GM23338 (cell line): Measurements from ENCODE around the gene ARID3B. TPM values are rescaled to one million over a fixed set of nuclear protein-coding genes. Genes with fewer than 3 reads are reported as not detected.
A peak's percentile ranks its signal among the peaks of the same experiment; 100 is the strongest.

Experiments
- ATAC-seq: fragments of 200-7000 bp; cut with Tn5 transposase; 3 replicates; pipeline ENCODE4 v1.9.1; 2020
- DNase-seq: peaks from one replicate; pipeline ENCODE4 v3.0.0-alpha.2; 2015; ENCODE audit warnings: low spot score
- H2AFZ ChIP-seq: fragments of 200-600 bp; sonication (generic); 2 replicates; pipeline ENCODE4 v1.8.0; 2016; ENCODE audit warnings: antibody characterized with exemption, mild to moderate bottlenecking, moderate library complexity
- H3F3A ChIP-seq: fragments of 200-600 bp; sonication (generic); replicated peaks from 2 replicates; pipeline ENCODE4 v1.8.0; 2017; ENCODE audit warnings: antibody characterized with exemption, mixed run types, low read depth
- H3K27ac ChIP-seq: fragments of 200-600 bp; sonication (generic); 2 replicates; pipeline ENCODE4 v1.6.1; 2016; ENCODE audit warnings: low read depth
- H3K27me3 ChIP-seq: fragments of 200-600 bp; sonication (generic); 2 replicates; pipeline ENCODE4 v1.8.0; 2016; ENCODE audit warnings: mild to moderate bottlenecking, mixed run types, moderate library complexity; ENCODE audit not compliant: insufficient read depth
- H3K36me3 ChIP-seq: fragments of 200-600 bp; sonication (generic); 2 replicates; pipeline ENCODE4 v1.8.0; 2016; ENCODE audit warnings: mild to moderate bottlenecking; ENCODE audit not compliant: insufficient read depth
- H3K4me1 ChIP-seq: fragments of 200-600 bp; sonication (generic); 2 replicates; pipeline ENCODE4 v1.8.0; 2016; ENCODE audit warnings: mild to moderate bottlenecking, moderate library complexity; ENCODE audit not compliant: insufficient read depth
- H3K4me2 ChIP-seq: fragments of 200-600 bp; sonication (generic); 2 replicates; pipeline ENCODE4 v1.7.1; 2017; ENCODE audit warnings: mixed run types
- H3K4me3 ChIP-seq: fragments of 200-600 bp; sonication (generic); 2 replicates; pipeline ENCODE4 v1.6.1; 2016; ENCODE audit warnings: mixed run types
- H3K79me2 ChIP-seq: fragments of 200-600 bp; sonication (generic); replicated peaks from 2 replicates; pipeline ENCODE4 v1.8.0; 2017; ENCODE audit warnings: mild to moderate bottlenecking; ENCODE audit not compliant: insufficient read depth
- H3K9me2 ChIP-seq: fragments of 200-600 bp; sonication (generic); 2 replicates; pipeline ENCODE4 v1.8.0; 2017; ENCODE audit not compliant: insufficient read depth
- H4K20me1 ChIP-seq: fragments of 200-600 bp; sonication (generic); replicated peaks from 2 replicates; pipeline ENCODE4 v1.8.0; 2017; ENCODE audit warnings: mild to moderate bottlenecking; ENCODE audit not compliant: insufficient read depth
- H3K27ac Mint-ChIP-seq: 2 replicates; pipeline ENCODE4 v1.8.0; 2020; ENCODE audit warnings: inconsistent platforms, mild to moderate bottlenecking, moderate library complexity, mixed read lengths
- H3K27me3 Mint-ChIP-seq: 3 replicates; pipeline ENCODE4 v1.8.0; 2022; ENCODE audit warnings: low read depth, mild to moderate bottlenecking, moderate library complexity, mixed read lengths, inconsistent platforms; ENCODE audit not compliant: insufficient read depth, poor library complexity
- H3K36me3 Mint-ChIP-seq: 3 replicates; pipeline ENCODE4 v1.8.0; 2021; ENCODE audit warnings: low read depth, mild to moderate bottlenecking, inconsistent platforms, moderate library complexity, mixed read lengths
- H3K4me1 Mint-ChIP-seq: 3 replicates; pipeline ENCODE4 v1.8.0; 2020; ENCODE audit warnings: mild to moderate bottlenecking, inconsistent platforms, mixed read lengths
- H3K4me3 Mint-ChIP-seq: 3 replicates; pipeline ENCODE4 v1.8.0; 2021; ENCODE audit warnings: moderate library complexity, mild to moderate bottlenecking, inconsistent platforms, mixed read lengths
- H3K9me3 Mint-ChIP-seq: 3 replicates; pipeline ENCODE4 v1.8.0; 2020; ENCODE audit warnings: moderate library complexity, mild to moderate bottlenecking, inconsistent platforms, mixed read lengths
- CREB1 ChIP-seq: fragments of 250-450 bp; sonication (Bioruptor Pico); IDR thresholded peaks from 2 replicates; pipeline ENCODE4 v1.5.0; 2020; ENCODE audit warnings: low read depth, mild to moderate bottlenecking, moderate library complexity
- EZH2 ChIP-seq: fragments of 200-600 bp; sonication (generic); IDR thresholded peaks from one replicate; pipeline ENCODE4 v1.8.0; 2017; ENCODE audit warnings: antibody characterized with exemption, mild to moderate bottlenecking, low read depth; ENCODE audit not compliant: unreplicated experiment
- EZH2phosphoT487 ChIP-seq: fragments of 200-600 bp; sonication (generic); IDR thresholded peaks from one replicate; pipeline ENCODE4 v1.8.1; 2018; ENCODE audit warnings: antibody characterized with exemption; ENCODE audit not compliant: unreplicated experiment
- NANOG ChIP-seq: IDR thresholded peaks from 2 replicates; pipeline ENCODE4 v1.6.1; 2016; ENCODE audit warnings: antibody characterized with exemption, borderline replicate concordance
- STAT1 ChIP-seq: IDR thresholded peaks from one replicate; pipeline ENCODE4 v1.6.1; 2016; ENCODE audit warnings: antibody characterized with exemption; ENCODE audit not compliant: unreplicated experiment
- ZNF114 ChIP-seq: fragments of 250-450 bp; sonication (Bioruptor Pico); IDR thresholded peaks from 2 replicates; pipeline ENCODE4 v1.5.0; 2020; ENCODE audit warnings: mild to moderate bottlenecking, moderate library complexity
- polyA plus RNA-seq: library from polyadenylated mRNA; unstranded; fragments of >200 nt; fragmentation: Nextera tagmentation; extraction: Ambion mirVana; gene quantifications from 2 replicates; pipeline ENCODE4 v1.2.1, GENCODE V29; 2016
- total RNA-seq: library from RNA; depleted of rRNA; stranded (reverse); fragments of >200 nt; shearing (Covaris generic); gene quantifications from 2 replicates; pipeline ENCODE4 v1.2.3, GENCODE V29; 2014
- TF ChIP-seq, protein P1 (sequence below): IDR thresholded peaks from one replicate; pipeline ENCODE4 v1.6.1; 2018; ENCODE audit warnings: antibody characterized with exemption; ENCODE audit not compliant: unreplicated experiment
- TF ChIP-seq, protein P2 (sequence below): IDR thresholded peaks from 2 replicates; pipeline ENCODE4 v1.6.1; 2016; ENCODE audit warnings: antibody characterized with exemption

Gene ARID3B
- total and polyA plus RNA-seq, 2 experiments from 2014 or later = 65.5 to 147 TPM

GRCh38 chr15:74542166-74543042 lies 1.4 kb downstream of the ARID3B start (continued):
- TF ChIP-seq ZNF114 = no peak

- Mint-ChIP-seq H3K9me3 (no peaks in the 10 kb centered on the region), H3K4me3 (peak overlapping the region; percentile 97), H3K4me1 (peaks cover 41% of the 10 kb centered on the region), H3K36me3 (peaks cover 45% of the 10 kb centered on the region), H3K27ac (peak overlapping the region; percentile 74; the same call in 1 of the 2 replicates), H3K27me3 (peaks cover 6% of the 10 kb centered on the region)
- peaks cover 35% of the 10 kb centered on the region for H4K20me1 ChIP-seq
- H2AFZ ChIP-seq = no peak overlapping the region
- H3K9me2 ChIP-seq = no peaks in the 10 kb centered on the region
- H3K4me3 ChIP-seq = peak overlapping the region; percentile 99
- H3F3A ChIP-seq = peaks cover 21% of the 10 kb centered on the region; the same call in 1 of the 2 replicates
- H3K4me2 ChIP-seq = peak overlapping the region; percentile 86
- DNase-seq (no peak), ATAC-seq (no peak)
- H3K4me1 ChIP-seq = peaks cover 46% of the 10 kb centered on the region
- H3K79me2 ChIP-seq = peaks cover 88% of the 10 kb centered on the region
- peak overlapping the region; percentile 36; the same call in 1 of the 2 replicates for H3K27ac ChIP-seq
- TF ChIP-seq STAT1 = no peak
- no peak for TF ChIP-seq EZH2
- TF ChIP-seq, protein P1, sequence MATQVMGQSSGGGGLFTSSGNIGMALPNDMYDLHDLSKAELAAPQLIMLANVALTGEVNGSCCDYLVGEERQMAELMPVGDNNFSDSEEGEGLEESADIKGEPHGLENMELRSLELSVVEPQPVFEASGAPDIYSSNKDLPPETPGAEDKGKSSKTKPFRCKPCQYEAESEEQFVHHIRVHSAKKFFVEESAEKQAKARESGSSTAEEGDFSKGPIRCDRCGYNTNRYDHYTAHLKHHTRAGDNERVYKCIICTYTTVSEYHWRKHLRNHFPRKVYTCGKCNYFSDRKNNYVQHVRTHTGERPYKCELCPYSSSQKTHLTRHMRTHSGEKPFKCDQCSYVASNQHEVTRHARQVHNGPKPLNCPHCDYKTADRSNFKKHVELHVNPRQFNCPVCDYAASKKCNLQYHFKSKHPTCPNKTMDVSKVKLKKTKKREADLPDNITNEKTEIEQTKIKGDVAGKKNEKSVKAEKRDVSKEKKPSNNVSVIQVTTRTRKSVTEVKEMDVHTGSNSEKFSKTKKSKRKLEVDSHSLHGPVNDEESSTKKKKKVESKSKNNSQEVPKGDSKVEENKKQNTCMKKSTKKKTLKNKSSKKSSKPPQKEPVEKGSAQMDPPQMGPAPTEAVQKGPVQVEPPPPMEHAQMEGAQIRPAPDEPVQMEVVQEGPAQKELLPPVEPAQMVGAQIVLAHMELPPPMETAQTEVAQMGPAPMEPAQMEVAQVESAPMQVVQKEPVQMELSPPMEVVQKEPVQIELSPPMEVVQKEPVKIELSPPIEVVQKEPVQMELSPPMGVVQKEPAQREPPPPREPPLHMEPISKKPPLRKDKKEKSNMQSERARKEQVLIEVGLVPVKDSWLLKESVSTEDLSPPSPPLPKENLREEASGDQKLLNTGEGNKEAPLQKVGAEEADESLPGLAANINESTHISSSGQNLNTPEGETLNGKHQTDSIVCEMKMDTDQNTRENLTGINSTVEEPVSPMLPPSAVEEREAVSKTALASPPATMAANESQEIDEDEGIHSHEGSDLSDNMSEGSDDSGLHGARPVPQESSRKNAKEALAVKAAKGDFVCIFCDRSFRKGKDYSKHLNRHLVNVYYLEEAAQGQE = no peak
- TF ChIP-seq, protein P2, sequence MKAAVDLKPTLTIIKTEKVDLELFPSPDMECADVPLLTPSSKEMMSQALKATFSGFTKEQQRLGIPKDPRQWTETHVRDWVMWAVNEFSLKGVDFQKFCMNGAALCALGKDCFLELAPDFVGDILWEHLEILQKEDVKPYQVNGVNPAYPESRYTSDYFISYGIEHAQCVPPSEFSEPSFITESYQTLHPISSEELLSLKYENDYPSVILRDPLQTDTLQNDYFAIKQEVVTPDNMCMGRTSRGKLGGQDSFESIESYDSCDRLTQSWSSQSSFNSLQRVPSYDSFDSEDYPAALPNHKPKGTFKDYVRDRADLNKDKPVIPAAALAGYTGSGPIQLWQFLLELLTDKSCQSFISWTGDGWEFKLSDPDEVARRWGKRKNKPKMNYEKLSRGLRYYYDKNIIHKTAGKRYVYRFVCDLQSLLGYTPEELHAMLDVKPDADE = no peak
- TF ChIP-seq CREB1 (CRISPR knock-in tag) = no peak
- no peak for TF ChIP-seq EZH2phosphoT487
- TF ChIP-seq NANOG = no peak
- H3K27me3 ChIP-seq = no peaks in the 10 kb centered on the region
- H3K36me3 ChIP-seq = peaks cover 38% of the 10 kb centered on the region
Measured at GRCh38 chr15:74543043-74543422, 2.0 kb downstream of the ARID3B start.
